Ishikawa (cell line): ENCODE results near the gene CYP2W1.

ENCODE experiments used
- CEBPB ChIP-seq: IDR thresholded peaks from 2 replicates; pipeline ENCODE4 v1.6.1; 2012
- CREB1 ChIP-seq: IDR thresholded peaks from 2 replicates; pipeline ENCODE4 v1.6.1; 2012; ENCODE audit warnings: low read depth
- EGR1 ChIP-seq: IDR thresholded peaks from 2 replicates; pipeline ENCODE4 v1.6.1; 2012
- EP300 ChIP-seq: IDR thresholded peaks from 2 replicates; pipeline ENCODE4 v1.6.1; 2012; ENCODE audit warnings: borderline replicate concordance
- FOXM1 ChIP-seq: IDR thresholded peaks from 2 replicates; pipeline ENCODE4 v1.6.1; 2012; ENCODE audit warnings: low read depth, borderline replicate concordance
- MAX ChIP-seq: IDR thresholded peaks from 2 replicates; pipeline ENCODE4 v1.6.1; 2012
- NFIC ChIP-seq: IDR thresholded peaks from 2 replicates; pipeline ENCODE4 v1.6.1; 2012
- RAD21 ChIP-seq: IDR thresholded peaks from 2 replicates; pipeline ENCODE4 v1.6.1; 2012; ENCODE audit warnings: low read depth
- TAF1 ChIP-seq: IDR thresholded peaks from 2 replicates; pipeline ENCODE4 v1.6.1; 2012; ENCODE audit warnings: low read depth, mild to moderate bottlenecking
- TCF12 ChIP-seq: IDR thresholded peaks from 2 replicates; pipeline ENCODE4 v1.6.1; 2012; ENCODE audit warnings: low read depth
- TEAD4 ChIP-seq: IDR thresholded peaks from 2 replicates; pipeline ENCODE4 v1.6.1; 2012
- YY1 ChIP-seq: IDR thresholded peaks from 2 replicates; pipeline ENCODE4 v1.6.1; 2012; ENCODE audit warnings: low read depth
- ZBTB7A ChIP-seq: IDR thresholded peaks from 2 replicates; pipeline ENCODE4 v1.6.1; 2012; ENCODE audit warnings: low read depth
- TF ChIP-seq, protein P1 (sequence below): IDR thresholded peaks from 2 replicates; pipeline ENCODE4 v1.6.1; 2012; ENCODE audit warnings: low read depth, mild to moderate bottlenecking
- TF ChIP-seq, protein P2 (sequence below): IDR thresholded peaks from 2 replicates; pipeline ENCODE4 v1.6.1; 2012

The CYP2W1 gene

DNA sequence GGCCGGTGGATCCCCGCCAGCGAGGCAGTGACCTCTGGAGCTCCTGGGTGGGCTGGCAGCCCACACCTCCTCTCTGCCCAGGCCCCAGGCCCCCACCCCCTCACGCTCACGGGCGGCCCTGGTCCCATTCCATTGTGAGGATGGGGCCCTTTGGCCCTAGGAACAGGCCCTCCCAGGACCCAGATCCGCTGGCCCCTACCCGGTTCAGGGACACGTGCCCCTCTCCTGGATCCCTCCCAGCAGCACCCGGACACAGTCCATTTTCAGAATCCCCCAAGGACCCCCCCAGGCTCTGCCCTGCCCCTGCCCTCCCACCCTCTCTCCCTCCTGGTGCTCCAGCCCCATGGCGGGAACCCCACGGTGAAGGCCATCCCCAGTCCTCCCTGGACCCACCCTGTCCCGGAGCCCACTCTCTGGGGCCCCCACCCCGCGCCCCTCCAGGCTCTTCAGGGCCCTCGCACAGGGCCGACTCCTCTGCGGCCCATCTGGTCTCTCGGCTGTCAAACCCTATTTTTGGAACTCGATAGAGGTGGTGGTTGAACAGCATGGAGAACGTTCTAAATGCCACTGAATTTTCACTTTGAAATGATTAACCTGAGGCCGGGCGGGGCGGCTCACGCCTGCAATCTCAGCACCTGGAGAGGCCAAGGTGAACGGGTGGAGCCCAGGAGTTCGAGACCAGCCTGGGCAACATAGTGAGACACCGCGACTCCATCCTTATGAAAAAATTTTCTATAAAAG lies 36.6 kb upstream of the CYP2W1 start:
- TF ChIP-seq EP300: no peak
- TF ChIP-seq, protein P1, sequence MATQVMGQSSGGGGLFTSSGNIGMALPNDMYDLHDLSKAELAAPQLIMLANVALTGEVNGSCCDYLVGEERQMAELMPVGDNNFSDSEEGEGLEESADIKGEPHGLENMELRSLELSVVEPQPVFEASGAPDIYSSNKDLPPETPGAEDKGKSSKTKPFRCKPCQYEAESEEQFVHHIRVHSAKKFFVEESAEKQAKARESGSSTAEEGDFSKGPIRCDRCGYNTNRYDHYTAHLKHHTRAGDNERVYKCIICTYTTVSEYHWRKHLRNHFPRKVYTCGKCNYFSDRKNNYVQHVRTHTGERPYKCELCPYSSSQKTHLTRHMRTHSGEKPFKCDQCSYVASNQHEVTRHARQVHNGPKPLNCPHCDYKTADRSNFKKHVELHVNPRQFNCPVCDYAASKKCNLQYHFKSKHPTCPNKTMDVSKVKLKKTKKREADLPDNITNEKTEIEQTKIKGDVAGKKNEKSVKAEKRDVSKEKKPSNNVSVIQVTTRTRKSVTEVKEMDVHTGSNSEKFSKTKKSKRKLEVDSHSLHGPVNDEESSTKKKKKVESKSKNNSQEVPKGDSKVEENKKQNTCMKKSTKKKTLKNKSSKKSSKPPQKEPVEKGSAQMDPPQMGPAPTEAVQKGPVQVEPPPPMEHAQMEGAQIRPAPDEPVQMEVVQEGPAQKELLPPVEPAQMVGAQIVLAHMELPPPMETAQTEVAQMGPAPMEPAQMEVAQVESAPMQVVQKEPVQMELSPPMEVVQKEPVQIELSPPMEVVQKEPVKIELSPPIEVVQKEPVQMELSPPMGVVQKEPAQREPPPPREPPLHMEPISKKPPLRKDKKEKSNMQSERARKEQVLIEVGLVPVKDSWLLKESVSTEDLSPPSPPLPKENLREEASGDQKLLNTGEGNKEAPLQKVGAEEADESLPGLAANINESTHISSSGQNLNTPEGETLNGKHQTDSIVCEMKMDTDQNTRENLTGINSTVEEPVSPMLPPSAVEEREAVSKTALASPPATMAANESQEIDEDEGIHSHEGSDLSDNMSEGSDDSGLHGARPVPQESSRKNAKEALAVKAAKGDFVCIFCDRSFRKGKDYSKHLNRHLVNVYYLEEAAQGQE: no peak

DNA sequence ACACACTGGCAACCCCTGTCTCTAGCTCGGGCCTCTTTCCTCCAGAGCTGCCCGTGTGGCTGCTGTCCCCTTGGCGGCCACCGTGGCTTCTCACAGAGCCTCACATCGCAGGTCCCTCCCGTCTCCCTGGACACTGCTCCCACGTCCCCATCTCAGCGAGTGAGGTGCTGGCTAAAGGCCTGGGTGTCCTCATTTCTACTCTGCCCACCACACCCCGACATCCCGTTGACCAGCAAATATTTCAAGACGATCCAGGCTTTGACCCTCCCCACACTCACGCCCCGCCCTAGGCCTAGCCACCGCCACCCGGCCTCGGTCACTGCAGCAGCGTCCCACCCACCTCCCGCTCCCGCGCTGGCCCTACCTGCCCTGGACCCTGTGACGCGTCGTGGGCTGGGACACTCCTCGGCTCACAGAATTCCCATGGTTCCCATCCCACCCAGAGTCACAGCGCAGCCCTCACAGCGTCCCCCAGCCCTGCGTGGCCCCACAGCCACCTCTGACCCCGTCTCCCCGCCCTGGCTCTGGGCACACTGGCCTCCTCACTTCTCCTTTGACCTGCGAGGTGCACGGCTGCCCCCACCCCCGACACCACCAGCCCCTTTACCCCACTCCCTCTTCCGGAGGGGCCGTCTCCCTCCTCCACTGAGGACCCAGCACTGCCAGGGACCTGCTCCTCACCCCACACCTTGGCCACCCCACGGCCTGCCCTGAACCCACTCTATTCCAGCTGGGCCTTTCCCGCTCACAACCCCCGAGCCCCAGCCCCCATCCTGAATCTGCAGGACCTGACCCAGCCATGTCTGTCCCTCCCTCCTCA lies 35.4 kb upstream of the CYP2W1 start:
- TF ChIP-seq FOXM1 (no peak), CEBPB (no peak), EP300 (no peak), NFIC (no peak), MAX (no peak), TEAD4 (no peak), YY1 (no peak), RAD21 (no peak), CREB1 (no peak), ZBTB7A (no peak), EGR1 (no peak), TAF1 (no peak), TCF12 (no peak)
- TF ChIP-seq, protein P1: no peak
- TF ChIP-seq, protein P2, sequence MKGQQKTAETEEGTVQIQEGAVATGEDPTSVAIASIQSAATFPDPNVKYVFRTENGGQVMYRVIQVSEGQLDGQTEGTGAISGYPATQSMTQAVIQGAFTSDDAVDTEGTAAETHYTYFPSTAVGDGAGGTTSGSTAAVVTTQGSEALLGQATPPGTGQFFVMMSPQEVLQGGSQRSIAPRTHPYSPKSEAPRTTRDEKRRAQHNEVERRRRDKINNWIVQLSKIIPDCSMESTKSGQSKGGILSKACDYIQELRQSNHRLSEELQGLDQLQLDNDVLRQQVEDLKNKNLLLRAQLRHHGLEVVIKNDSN: no peak

DNA sequence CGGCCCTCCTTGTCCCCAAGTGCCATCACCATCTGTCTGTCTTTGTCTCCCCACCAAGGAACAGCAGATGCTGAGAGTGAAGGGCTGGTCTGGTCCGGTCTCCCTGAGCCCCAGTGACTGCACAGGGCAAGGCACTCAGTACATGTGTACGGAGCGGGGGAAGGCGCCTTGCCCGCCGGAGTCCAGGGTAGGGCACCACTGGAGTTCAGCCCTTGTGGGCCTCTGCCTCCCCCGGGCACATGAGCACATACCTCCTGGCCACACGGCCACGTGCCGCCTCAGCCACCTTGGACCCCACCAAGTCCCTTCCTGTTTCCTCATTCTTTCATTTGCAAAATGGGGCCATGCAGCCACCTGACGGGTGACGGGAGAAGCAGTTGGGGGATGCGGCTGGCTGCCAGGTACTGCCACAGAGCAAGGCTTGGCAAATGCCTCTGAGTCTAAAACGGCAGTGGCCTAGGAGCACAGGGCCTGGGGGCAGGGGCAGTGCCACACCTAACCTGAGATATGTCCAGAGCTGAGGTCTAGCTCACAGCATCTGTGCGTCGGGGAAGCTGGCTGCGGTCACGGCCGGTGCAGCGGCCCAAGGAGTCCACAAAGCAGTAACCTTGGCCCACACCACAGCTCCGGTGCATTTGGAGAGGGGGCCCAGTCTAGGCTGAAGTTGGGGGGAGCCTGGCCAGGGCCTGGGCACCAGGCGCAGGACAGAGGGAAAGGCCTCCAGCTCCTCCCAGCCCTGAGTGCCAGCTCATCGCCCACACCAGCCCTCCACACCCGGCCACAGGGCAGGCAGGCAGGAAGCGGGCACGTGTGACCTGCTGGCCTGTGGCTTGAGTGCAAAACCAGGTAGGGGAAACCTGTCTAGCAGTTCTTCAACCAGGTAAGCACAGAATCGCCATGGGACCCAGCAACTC lies 33.7 kb upstream of the CYP2W1 start:
- TF ChIP-seq EGR1 (no peak), RAD21 (no peak), ZBTB7A (no peak), MAX (no peak)
- TF ChIP-seq, protein P2: no peak

DNA sequence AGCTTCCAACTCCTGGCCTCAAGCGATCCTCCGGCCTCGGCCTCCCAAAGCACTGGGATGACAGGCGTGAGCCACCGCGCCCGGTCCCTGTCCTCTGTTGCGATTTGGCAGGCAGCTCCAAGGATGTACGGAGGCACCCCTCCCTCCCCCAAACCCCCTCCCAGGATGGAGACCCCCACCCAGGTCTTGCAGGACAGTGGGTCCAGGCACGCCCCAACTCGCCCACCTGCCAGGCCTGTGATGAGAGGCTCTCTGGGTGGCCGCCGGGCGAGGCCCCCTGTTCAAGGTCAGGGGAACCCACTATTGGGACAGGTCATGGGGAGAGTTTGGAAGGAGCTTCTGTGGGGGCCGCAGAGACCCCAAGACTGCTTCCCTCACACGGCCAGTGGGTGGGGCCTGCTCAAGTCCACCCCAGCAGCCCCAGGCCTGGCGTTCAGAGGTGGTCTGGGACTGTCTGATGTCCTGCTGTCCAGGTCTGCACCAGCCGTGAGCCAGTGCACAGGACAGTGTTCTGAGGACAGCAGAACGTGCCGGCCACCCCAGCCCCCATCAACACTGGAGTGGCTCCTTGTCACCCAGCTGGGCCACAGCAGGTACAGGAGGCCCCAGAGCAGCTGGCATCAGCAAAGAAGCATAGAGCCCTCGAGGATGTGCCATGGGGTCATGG lies 31.0 kb upstream of the CYP2W1 start:
- TF ChIP-seq TEAD4: no peak
- no peak for TF ChIP-seq YY1
- no peak for TF ChIP-seq EGR1
- no peak for TF ChIP-seq NFIC
- TF ChIP-seq ZBTB7A: no peak
- TF ChIP-seq, protein P1: no peak
- TF ChIP-seq FOXM1: no peak
- no peak for TF ChIP-seq EP300
- no peak for TF ChIP-seq RAD21
- no peak for TF ChIP-seq TCF12
